ENCODE measurements around the gene KCNJ11. TPM values are rescaled to one million over a fixed set of nuclear protein-coding genes. Genes with fewer than 3 reads are reported as not detected.

The KCNJ11 gene
- total and polyA plus RNA-seq, 12 donors, result 0.11 to 3.2 (median 1.4) TPM

DNA sequence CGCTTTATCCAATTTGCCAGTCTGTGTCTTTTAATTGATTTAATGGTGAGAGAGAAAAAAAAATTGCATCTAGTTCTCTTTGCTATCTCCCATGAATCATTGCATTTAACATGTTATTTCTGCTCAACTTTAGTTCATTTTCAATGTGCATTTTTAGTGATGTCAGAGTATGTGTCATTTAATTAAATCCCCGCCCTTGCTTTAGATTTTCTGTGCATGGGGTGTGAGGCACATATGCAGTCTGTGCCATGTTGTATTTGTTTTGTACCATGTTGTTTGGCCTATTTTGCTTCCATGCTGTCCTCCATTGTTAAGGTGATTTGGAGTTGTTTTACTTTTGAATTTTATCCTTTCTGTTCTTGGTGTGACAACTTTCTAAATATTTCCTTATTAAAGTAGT is 45.2 kb downstream of the KCNJ11 start:
- Histone ChIP-seq H3K4me1 (replicated peaks in 1 of 2) (no peaks in the 10 kb centered on the region), H3K27ac (no peak overlapping the region), H3K27me3 (no peaks in the 10 kb centered on the region), H3K9me3 (replicated peaks in 1 of 3) (no peaks in the 10 kb centered on the region), H3K4me3 (no peak overlapping the region), H3K36me3 (replicated peaks in 1 of 2) (no peaks in the 10 kb centered on the region)
- no peak for DNase-seq
- intact Hi-C loops (cut with DNase I), result no loop called here
- 89 to 99% (median 95%) methylated on average over 2 of the region's 2 CpGs for WGBS, 4 donors
- TF ChIP-seq, protein P1, sequence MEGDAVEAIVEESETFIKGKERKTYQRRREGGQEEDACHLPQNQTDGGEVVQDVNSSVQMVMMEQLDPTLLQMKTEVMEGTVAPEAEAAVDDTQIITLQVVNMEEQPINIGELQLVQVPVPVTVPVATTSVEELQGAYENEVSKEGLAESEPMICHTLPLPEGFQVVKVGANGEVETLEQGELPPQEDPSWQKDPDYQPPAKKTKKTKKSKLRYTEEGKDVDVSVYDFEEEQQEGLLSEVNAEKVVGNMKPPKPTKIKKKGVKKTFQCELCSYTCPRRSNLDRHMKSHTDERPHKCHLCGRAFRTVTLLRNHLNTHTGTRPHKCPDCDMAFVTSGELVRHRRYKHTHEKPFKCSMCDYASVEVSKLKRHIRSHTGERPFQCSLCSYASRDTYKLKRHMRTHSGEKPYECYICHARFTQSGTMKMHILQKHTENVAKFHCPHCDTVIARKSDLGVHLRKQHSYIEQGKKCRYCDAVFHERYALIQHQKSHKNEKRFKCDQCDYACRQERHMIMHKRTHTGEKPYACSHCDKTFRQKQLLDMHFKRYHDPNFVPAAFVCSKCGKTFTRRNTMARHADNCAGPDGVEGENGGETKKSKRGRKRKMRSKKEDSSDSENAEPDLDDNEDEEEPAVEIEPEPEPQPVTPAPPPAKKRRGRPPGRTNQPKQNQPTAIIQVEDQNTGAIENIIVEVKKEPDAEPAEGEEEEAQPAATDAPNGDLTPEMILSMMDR (IDR thresholded peaks at IDR 0.05), result no peak
- TF ChIP-seq POLR2A (IDR thresholded peaks at IDR 0.05), result no peak

Other genes starting within 250 kb of the KCNJ11 start
- 10 to 100 TPM; 52.8 to 89.3 (median 74.0) TPM for gene PIK3C2A, start 180.7 kb downstream of the KCNJ11 start, total RNA-seq
- 10 to 100 TPM; 11.0 to 43.6 (median 14.7) TPM for gene PIK3C2A, start 180.7 kb downstream of the KCNJ11 start, polyA plus RNA-seq
- gene NUCB2, start 111.9 kb downstream of the KCNJ11 start, total RNA-seq, result 100 to 1,000 TPM in 2 of 9 donors, 10 to 100 TPM in 7; 41.8 to 190 (median 75.6) TPM
- 100 to 1,000 TPM; 130 to 339 (median 137) TPM for gene NUCB2, start 111.9 kb downstream of the KCNJ11 start, polyA plus RNA-seq
- 10 to 100 TPM in 1 of 9 donors, 1 to 10 TPM in 7, under 1 TPM in 1; 0.76 to 10.1 (median 1.5) TPM for gene NCR3LG1, start 36.9 kb downstream of the KCNJ11 start, total RNA-seq
- gene NCR3LG1, start 36.9 kb downstream of the KCNJ11 start, polyA plus RNA-seq, result 1 to 10 TPM in 1 of 3 donors, under 1 TPM in 2; 0.13 to 3.6 (median 0.32) TPM
- gene ABCC8, start 88.2 kb upstream of the KCNJ11 start, total RNA-seq, result 10 to 100 TPM in 3 of 9 donors, 1 to 10 TPM in 2, under 1 TPM in 3, not detected in 1; 0.39 to 17.8 (median 1.6) TPM
- 100 to 1,000 TPM in 1 of 3 donors, 10 to 100 TPM in 1, 1 to 10 TPM in 1; 4.0 to 216 (median 34.7) TPM for gene ABCC8, start 88.2 kb upstream of the KCNJ11 start, polyA plus RNA-seq
- gene USH1C, start 155.8 kb upstream of the KCNJ11 start, total RNA-seq, result 10 to 100 TPM in 1 of 9 donors, 1 to 10 TPM in 2, under 1 TPM in 4, not detected in 2; 0.14 to 16.9 (median 0.88) TPM
- 1 to 10 TPM in 1 of 3 donors, under 1 TPM in 2; 0.48 to 2.7 (median 0.68) TPM for gene USH1C, start 155.8 kb upstream of the KCNJ11 start, polyA plus RNA-seq
- gene OTOG, start 158.6 kb upstream of the KCNJ11 start, total RNA-seq, result not detected
- gene OTOG, start 158.6 kb upstream of the KCNJ11 start, polyA plus RNA-seq, result not detected

Measured in adrenal gland (tissue), 12 donors.